Omental fat pad (tissue), 4 donors: ENCODE results near the gene SYNM. TPM values are rescaled to one million over a fixed set of nuclear protein-coding genes. Genes with fewer than 3 reads are reported as not detected.
A peak's percentile ranks its signal among the peaks of the same experiment; 100 is the strongest.

Experiments
- ATAC-seq: fragments of 150-250 bp; one replicate; pipeline ENCODE4 v1.9.1; 2016; ENCODE audit warnings: mild to moderate bottlenecking, moderate library complexity; ENCODE audit not compliant: low FRiP score
- DNase-seq: peaks from one replicate; pipeline ENCODE4 v3.0.0-alpha.2; 2019; ENCODE audit warnings: low spot score
- total RNA-seq, 4 donors: library from RNA; depleted of rRNA; stranded (reverse); fragments of >200 nt; gene quantifications; one replicate each; pipeline ENCODE4 v1.1.0, GENCODE V29; 2016
- TF ChIP-seq, protein P1 (sequence below), 3 donors: fragments of 450-650 bp; IDR thresholded peaks; one replicate each; pipeline ENCODE4 v1.5.1; 2016 to 2017; ENCODE audit warnings: antibody characterized with exemption in 3 of 3, mild to moderate bottlenecking in 3 of 3, moderate library complexity in 2 of 3

Gene SYNM
- total RNA-seq, 4 donors from 2014 or later: 13.6 to 49.7 (median 37.5) TPM

DNA sequence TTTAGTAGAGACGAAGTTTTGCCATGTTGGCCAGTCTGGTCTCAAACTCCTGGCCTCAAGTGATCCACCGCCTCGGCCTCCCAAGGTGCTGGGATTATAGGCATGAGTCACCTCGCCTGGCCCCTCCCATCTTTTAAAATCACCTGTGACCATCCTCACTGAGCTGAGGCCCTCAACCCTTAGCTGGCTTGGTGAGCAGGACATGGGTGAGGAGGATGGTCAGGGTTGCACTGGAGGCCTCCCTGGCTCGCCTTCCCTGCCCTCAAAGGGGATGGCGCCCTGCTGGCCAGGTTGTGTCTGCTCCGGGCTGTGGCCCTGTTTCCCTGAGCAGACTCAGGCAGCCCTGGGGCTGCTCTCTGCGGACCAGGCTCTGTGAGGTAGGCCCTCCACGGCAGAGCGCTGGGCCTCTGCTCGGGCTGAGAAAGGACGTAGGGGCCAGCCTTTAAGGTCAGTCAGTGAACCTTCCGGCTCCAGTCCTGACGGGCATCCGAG, 33.7 kb downstream of the SYNM start:
- DNase-seq (no peak), ATAC-seq (peak; percentile 48)
- TF ChIP-seq, protein P1, sequence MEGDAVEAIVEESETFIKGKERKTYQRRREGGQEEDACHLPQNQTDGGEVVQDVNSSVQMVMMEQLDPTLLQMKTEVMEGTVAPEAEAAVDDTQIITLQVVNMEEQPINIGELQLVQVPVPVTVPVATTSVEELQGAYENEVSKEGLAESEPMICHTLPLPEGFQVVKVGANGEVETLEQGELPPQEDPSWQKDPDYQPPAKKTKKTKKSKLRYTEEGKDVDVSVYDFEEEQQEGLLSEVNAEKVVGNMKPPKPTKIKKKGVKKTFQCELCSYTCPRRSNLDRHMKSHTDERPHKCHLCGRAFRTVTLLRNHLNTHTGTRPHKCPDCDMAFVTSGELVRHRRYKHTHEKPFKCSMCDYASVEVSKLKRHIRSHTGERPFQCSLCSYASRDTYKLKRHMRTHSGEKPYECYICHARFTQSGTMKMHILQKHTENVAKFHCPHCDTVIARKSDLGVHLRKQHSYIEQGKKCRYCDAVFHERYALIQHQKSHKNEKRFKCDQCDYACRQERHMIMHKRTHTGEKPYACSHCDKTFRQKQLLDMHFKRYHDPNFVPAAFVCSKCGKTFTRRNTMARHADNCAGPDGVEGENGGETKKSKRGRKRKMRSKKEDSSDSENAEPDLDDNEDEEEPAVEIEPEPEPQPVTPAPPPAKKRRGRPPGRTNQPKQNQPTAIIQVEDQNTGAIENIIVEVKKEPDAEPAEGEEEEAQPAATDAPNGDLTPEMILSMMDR (IDR thresholded peaks at IDR 0.05): no peak

DNA sequence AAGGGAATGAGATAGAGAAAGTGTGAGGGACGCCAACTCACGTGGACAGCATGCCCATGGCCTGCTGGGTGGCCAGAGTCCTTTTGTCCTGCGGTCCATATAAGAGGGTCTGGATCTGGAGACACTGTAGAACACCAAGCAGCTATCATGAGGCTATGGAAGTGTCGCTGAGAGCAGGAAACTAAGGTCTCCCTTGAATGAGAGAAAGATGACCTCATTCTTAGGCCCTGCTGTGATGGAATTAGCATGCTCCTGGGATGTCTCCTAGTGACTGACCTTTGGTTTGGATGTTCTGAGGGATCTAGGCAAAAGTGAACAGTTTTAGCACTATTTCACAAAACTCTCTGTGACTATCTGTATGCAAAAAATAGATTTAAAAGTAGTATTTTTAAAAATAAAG, 34.4 kb downstream of the SYNM start:
- ATAC-seq (no peak), DNase-seq (no peak)
- TF ChIP-seq, protein P1 (IDR thresholded peaks at IDR 0.05): no peak

- DNase-seq (no peak), ATAC-seq (no peak)
- TF ChIP-seq, protein P1 (IDR thresholded peaks at IDR 0.05): no peak
Measured at GRCh38 chr15:99140590-99140989, 35.7 kb downstream of the SYNM start.

DNA sequence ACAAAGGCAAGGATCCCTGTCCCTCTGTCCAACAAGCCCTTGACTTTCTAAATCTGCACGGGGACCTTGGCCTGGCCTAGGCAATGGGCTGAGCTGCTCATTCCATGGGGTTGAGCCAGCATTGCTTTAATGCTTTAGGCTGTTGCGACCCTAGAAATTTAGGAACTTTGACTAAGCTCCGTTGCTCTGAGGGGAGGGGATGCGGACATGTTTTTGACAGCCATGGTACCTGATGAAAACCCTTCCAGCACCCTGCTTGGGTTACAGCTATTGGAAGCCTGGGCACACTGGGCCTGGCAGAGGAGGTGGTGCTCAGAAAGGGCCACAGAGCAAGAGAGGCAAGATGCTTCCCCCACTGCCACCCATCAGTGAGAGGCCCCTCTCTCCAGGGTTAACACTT, 37.1 kb downstream of the SYNM start:
- no peak for ATAC-seq

DNA sequence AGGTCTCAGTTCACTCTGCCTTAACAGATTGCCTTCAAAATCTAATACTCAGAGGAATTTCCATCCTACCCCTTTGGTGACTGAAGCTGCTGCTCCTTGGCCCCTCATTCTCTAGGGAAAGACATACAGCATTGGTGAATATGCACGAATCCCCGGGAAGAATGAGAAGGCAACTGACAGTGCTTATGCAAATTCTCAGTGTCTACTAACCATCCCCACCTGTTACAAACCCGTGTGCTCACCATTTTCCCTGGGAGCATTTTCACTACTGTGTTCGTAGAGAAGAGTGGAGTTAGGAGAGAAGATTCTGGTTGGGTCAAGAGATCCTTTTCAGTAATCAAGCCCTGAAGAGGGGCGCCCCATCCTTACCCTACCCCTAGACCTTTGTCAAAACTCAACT, 37.7 kb downstream of the SYNM start:
- ATAC-seq: no peak

More for the DNA sequence above, 37.1 kb downstream of the SYNM start:
- TF ChIP-seq, protein P1 (IDR thresholded peaks at IDR 0.05): no peak
- DNase-seq: no peak

DNA sequence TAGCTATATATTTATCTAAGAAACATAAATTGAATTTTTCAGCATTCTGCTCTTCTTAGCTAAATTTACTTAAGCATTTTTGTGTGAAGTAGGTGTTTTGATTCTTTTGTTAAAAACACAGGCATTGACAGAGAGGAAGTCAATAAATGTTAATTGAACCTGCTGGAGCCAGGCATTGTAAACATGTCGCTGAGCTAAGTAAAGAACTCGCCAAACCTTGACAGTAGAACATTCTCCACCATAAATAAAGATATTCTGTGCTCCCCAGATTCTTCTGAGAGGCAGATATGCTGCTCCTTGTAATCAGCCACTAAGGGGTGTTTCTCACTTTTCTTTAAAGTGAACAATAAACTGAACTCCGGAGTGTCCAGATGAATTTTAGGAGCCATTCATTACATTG, 38.4 kb downstream of the SYNM start:
- TF ChIP-seq, protein P1 (IDR thresholded peaks at IDR 0.05): no peak
- ATAC-seq: no peak
- DNase-seq: no peak

More for the DNA sequence above, 37.7 kb downstream of the SYNM start:
- TF ChIP-seq, protein P1 (IDR thresholded peaks at IDR 0.05): no peak
- DNase-seq: no peak
